GM12878 (cell line): ENCODE results near the gene CYB5D1. TPM values are rescaled to one million over a fixed set of nuclear protein-coding genes. Genes with fewer than 3 reads are reported as not detected.

ENCODE experiments used
- ATAC-seq: fragments of 200-7000 bp; cut with Tn5 transposase; 3 replicates; pipeline ENCODE4 v1.9.1; 2020; ENCODE audit warnings: mild to moderate bottlenecking, moderate library complexity
- BruUV-seq: library from RNA; stranded (reverse); fragments of 400-500 nt; replicated peaks from 2 replicates; lab custom pipeline; 2021; lab: Mats Ljungman, UMichigan
- CTCF ChIA-PET: fragments of 300-600 bp; sonication (Branson Sonifier 250); formaldehyde crosslinking; extraction: SDS; loops from one replicate; lab custom pipeline; 2021; ENCODE audit warnings: inconsistent platforms; lab: Yijun Ruan, JAX
- POLR2A ChIA-PET: fragments of 350-600 bp; formaldehyde crosslinking; extraction: SDS; loops from one replicate; lab custom pipeline; 2021; ENCODE audit warnings: inconsistent platforms; lab: Charles Lee
- RAD21 ChIA-PET: fragments of 300-600 bp; sonication (Branson Sonifier 250); formaldehyde crosslinking; loops from one replicate; lab custom pipeline; 2023; ENCODE audit warnings: antibody characterized with exemption; ENCODE audit not compliant: unreplicated experiment; lab: Charles Lee
- SMC1A ChIA-PET: fragments of 300-600 bp; sonication (Branson Sonifier 250); formaldehyde crosslinking; loops from one replicate; lab custom pipeline; 2023; ENCODE audit not compliant: unreplicated experiment, uncharacterized antibody; lab: Charles Lee
- DNase-seq: peaks from one replicate; pipeline ENCODE4 v3.0.0-alpha.2; 2011; ENCODE audit warnings: low read depth, low spot score
- FAIRE-seq: peaks from 3 replicates; lab custom pipeline; 2011; peaks lifted over from hg19 to GRCh38; lab: Jason Lieb, UNC
- H2AFZ ChIP-seq: 2 replicates; pipeline ENCODE4 v1.6.0; 2011; ENCODE audit warnings: low read depth, low read length, control low read depth; ENCODE audit not compliant: control insufficient read depth
- H3K27ac ChIP-seq: 2 replicates; pipeline ENCODE4 v1.5.1; 2011; ENCODE audit warnings: control low read depth; ENCODE audit not compliant: control insufficient read depth, insufficient read depth
- H3K27me3 ChIP-seq, 2 experiments: replicated peaks in 1 of 2; 2 replicates each; pipeline versions ENCODE4 v1.6.0 to v1.6.1; 2011; ENCODE audit warnings: low read length in 1 of 2; ENCODE audit not compliant: control insufficient read depth in 2 of 2, insufficient read depth in 2 of 2
- H3K36me3 ChIP-seq, 2 experiments: 2 replicates each; pipeline ENCODE4 v1.5.1; 2011; ENCODE audit warnings: low read length in 1 of 2; ENCODE audit not compliant: control insufficient read depth in 2 of 2, insufficient read depth in 2 of 2
- H3K4me1 ChIP-seq: 2 replicates; pipeline ENCODE4 v1.6.1; 2011; ENCODE audit warnings: mild to moderate bottlenecking, low read length, moderate library complexity, mixed read lengths; ENCODE audit not compliant: control insufficient read depth, insufficient read depth
- H3K4me2 ChIP-seq: 2 replicates; pipeline ENCODE4 v1.6.0; 2011; ENCODE audit warnings: control low read depth; ENCODE audit not compliant: control insufficient read depth, insufficient read depth
- H3K4me3 ChIP-seq: fragments of 200-600 bp; sonication (generic); 2 replicates; pipeline ENCODE4 v1.5.1; 2016
- H3K79me2 ChIP-seq: 2 replicates; pipeline ENCODE4 v1.6.0; 2011; ENCODE audit warnings: low read length; ENCODE audit not compliant: control insufficient read depth, insufficient read depth
- H3K9ac ChIP-seq: 2 replicates; pipeline ENCODE4 v1.8.0; 2011; ENCODE audit warnings: low read length, control low read depth, mixed read lengths; ENCODE audit not compliant: control insufficient read depth, insufficient read depth
- H3K9me3 ChIP-seq: replicated peaks from 3 replicates; pipeline ENCODE4 v1.5.1; 2011; ENCODE audit warnings: mild to moderate bottlenecking, low read length; ENCODE audit not compliant: control insufficient read depth, insufficient read depth
- H4K20me1 ChIP-seq: 2 replicates; pipeline ENCODE4 v1.6.0; 2011; ENCODE audit not compliant: control insufficient read depth, insufficient read depth
- ASH2L ChIP-seq: fragments of 300-600, 200-600 bp; sonication (generic); IDR thresholded peaks from 2 replicates; pipeline ENCODE4 v1.6.1; 2017; ENCODE audit warnings: low read depth, mild to moderate bottlenecking, borderline replicate concordance
- ATF3 ChIP-seq: IDR thresholded peaks from 2 replicates; pipeline ENCODE4 v1.6.1; 2011; ENCODE audit warnings: low read depth, mild to moderate bottlenecking, low read length, moderate library complexity, borderline replicate concordance; ENCODE audit errors: extremely low read depth
- E2F4 ChIP-seq: IDR thresholded peaks from 2 replicates; pipeline ENCODE4 v1.6.1; 2012; ENCODE audit warnings: low read depth, low read length, improper control_type of control experiment
- GABPA ChIP-seq: IDR thresholded peaks from 2 replicates; pipeline ENCODE4 v1.6.1; 2014; ENCODE audit warnings: antibody characterized with exemption, low read depth, mild to moderate bottlenecking, inconsistent platforms
- HDAC6 ChIP-seq: fragments of 200-600 bp; sonication (generic); IDR thresholded peaks from one replicate; pipeline ENCODE4 v1.8.0; 2017; ENCODE audit warnings: antibody characterized with exemption; ENCODE audit not compliant: unreplicated experiment
- KLF5 ChIP-seq: fragments of 450-650 bp; IDR thresholded peaks from 2 replicates; pipeline ENCODE4 v1.6.1; 2014; ENCODE audit warnings: mild to moderate bottlenecking; ENCODE audit not compliant: partially characterized antibody
- PRDM15 ChIP-seq: fragments of 450-650 bp; formaldehyde crosslinking; IDR thresholded peaks from 2 replicates; pipeline ENCODE4 v1.4.0; 2020; ENCODE audit warnings: mild to moderate bottlenecking, moderate library complexity
- RELA ChIP-seq: fragments of 450-650 bp; IDR thresholded peaks from 2 replicates; pipeline ENCODE4 v1.8.0; 2014; ENCODE audit warnings: borderline replicate concordance; ENCODE audit not compliant: partially characterized antibody
- REST ChIP-seq: IDR thresholded peaks from 2 replicates; pipeline ENCODE4 v1.6.1; 2012; ENCODE audit warnings: mild to moderate bottlenecking, low read depth, low read length
- WGBS: methylation state at CpG from one replicate; pipeline ENCODE4 v1.1.6; 2016; ENCODE audit warnings: low lambda C conversion rate; ENCODE audit not compliant: insufficient replicate concordance, insufficient coverage; ENCODE audit errors: missing lambda C conversion rate; 5-methylcytosine and 5-hydroxymethylcytosine counted together
- in situ Hi-C: fragments of 300-500 bp; cut with MboI; formaldehyde crosslinking; loops from 9 replicates; pipeline ENCODE4 v1.14.3; 2018; ENCODE audit warnings: mixed read lengths
- intact Hi-C: fragments of 100-400 bp; cut with micrococcal nuclease; formaldehyde crosslinking; loops from one replicate; pipeline ENCODE4 v1.14.2; 2022; ENCODE audit not compliant: unreplicated experiment
- polyA plus RNA-seq, 11 experiments: library from polyadenylated mRNA; depleted of rRNA in 4 of 11; unstranded in 6 of 11; stranded (reverse) in 5 of 11; fragments of >200 nt; fragmentation: Nextera tagmentation in 4 of 11; fragmentation: Illumina TruSeq in 1 of 11; extraction: Ambion mirVana in 4 of 11; extraction: Trizol in 1 of 11; gene quantifications; 1 replicate in 1 of 11; 2 replicates in 10 of 11; pipeline versions ENCODE4 v1.2.1 to v1.2.3, GENCODE V29; 2011 to 2016; ENCODE audit warnings: inconsistent platforms in 2 of 11, missing spikeins in 2 of 11, low read depth in 1 of 11
- total RNA-seq, 4 experiments: library from RNA; depleted of rRNA in 3 of 4; stranded (reverse); fragments of >200 nt in 3 of 4; fragmentation: Illumina TruSeq in 1 of 4; extraction: Trizol in 1 of 4; gene quantifications; 2 replicates each; pipeline versions ENCODE4 v1.2.1 to v1.2.3, GENCODE V29; 2013 to 2021

Gene CYB5D1
- total and polyA plus RNA-seq, 10 of the 15 experiments (the other 5 are each of a cell fraction or from before 2014, with no cell fraction given), result 1.6 to 8.7 (median 6.4) TPM

GRCh38 chr17:7880076-7880868 is 22.5 kb downstream of the CYB5D1 start (continued):
- TF ChIP-seq REST (no peak), HDAC6 (no peak), RELA (no peak)
- TF ChIP-seq, all 136 proteins: peak for 12

GRCh38 chr17:7881276-7882054 is 23.7 kb downstream of the CYB5D1 start:
- no TSS peak for BruUV-seq
- Histone ChIP-seq H3K9me3 (no peaks in the 10 kb centered on the region), H3K4me3 (peak overlapping the region; percentile 58), H3K27ac (peak overlapping the region; percentile 10; the same call in 1 of the 2 replicates), H3K9ac (peak overlapping the region; percentile 20; the same call in 1 of the 2 replicates), H3K27me3 (no peaks in the 10 kb centered on the region), H3K36me3 (peaks cover 0 to 2% of the 10 kb centered on the region in 2 experiments; a peak in 1 of 4 replicates), H4K20me1 (no peaks in the 10 kb centered on the region), H3K79me2 (peaks cover 18% of the 10 kb centered on the region), H3K4me1 (peaks cover 19% of the 10 kb centered on the region), H2AFZ (no peak overlapping the region), H3K4me2 (peak overlapping the region; percentile 57)
- 30% methylated on average over 7 of the region's 7 CpGs for WGBS
- in situ Hi-C loops (no loop called here), intact Hi-C loops (no loop called here)
- ChIA-PET POLR2A (no interaction called here), CTCF (interaction anchor here (1.0 to 8.9 kb wide), 3 partner anchors 12 to 24 kb away, joined by 3 to 75 read pairs (median 5); partner anchors contain the start of gene NAA38), SMC1A (no interaction called here), RAD21 (interaction anchor here (0.6 kb wide), 1 partner anchor 24 kb away, joined by 3 read pairs; the partner anchor contains the start of gene NAA38)
- DNase-seq (no peak), ATAC-seq (no peak), FAIRE-seq (no peak)
- TF ChIP-seq E2F4, result no peak
- no peak for TF ChIP-seq ATF3
- TF ChIP-seq ASH2L, result no peak
- no peak for TF ChIP-seq KLF5
- TF ChIP-seq PRDM15 (CRISPR knock-in tag), result no peak
- no peak for TF ChIP-seq GABPA
